A549 (cell line): Measurements from ENCODE around the gene YIPF3.

Source experiments
- BHLHE40 ChIP-seq: IDR thresholded peaks from 2 replicates; pipeline ENCODE4 v1.6.1; 2012; ENCODE audit warnings: low read depth, low read length, inconsistent platforms
- JUNB ChIP-seq: fragments of >200 bp; sonication (Bioruptor Twin); formaldehyde crosslinking; IDR thresholded peaks from 2 replicates; pipeline ENCODE4 v1.6.1; 2016
- KDM5A ChIP-seq: fragments of 200-600 bp; sonication (generic); IDR thresholded peaks from 2 replicates; pipeline ENCODE4 v1.6.1; 2016; ENCODE audit warnings: antibody characterized with exemption, mild to moderate bottlenecking

GRCh38 chr6:43468240-43468639, 48.5 kb downstream of the YIPF3 start:
- no peak for TF ChIP-seq JUNB
- TF ChIP-seq KDM5A, result no peak
- no peak for TF ChIP-seq BHLHE40
